Measurements from ENCODE around the gene ERG28.

DNA sequence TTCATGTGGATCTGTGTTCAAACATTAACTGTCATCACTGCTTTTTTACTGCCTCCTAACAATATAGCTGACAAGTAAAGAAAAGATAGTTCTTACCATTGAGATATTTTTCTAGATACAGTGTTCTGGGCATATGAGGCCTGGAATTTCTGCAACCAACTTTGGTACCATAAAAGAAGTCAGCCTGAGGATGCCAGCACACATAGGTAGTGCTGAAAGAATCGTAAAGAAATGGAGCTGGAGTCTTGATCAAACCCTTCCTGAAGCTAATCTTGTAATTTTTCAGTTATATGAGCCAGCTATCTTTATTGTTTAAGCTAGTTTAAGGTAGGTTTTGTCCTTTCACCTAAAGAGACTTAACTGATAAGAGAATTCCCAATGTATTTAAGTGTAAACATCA is 11.3 kb downstream of the ERG28 start:
- TF ChIP-seq POLR2A (IDR thresholded peaks at IDR 0.05; ENCODE audit: low read depth, low read length) (no peak), POLR2AphosphoS5 (IDR thresholded peaks at IDR 0.05; ENCODE audit: low read depth, low read length) (no peak), TAF1 (IDR thresholded peaks at IDR 0.05; ENCODE audit: borderline replicate concordance, low read depth, low read length) (no peak)

All from GM12892 (cell line).